ENCODE measurements around the gene SMIM22. TPM values are rescaled to one million over a fixed set of nuclear protein-coding genes. Genes with fewer than 3 reads are reported as not detected.
A peak's percentile ranks its signal among the peaks of the same experiment; 100 is the strongest.

Gene SMIM22
- total and polyA plus RNA-seq, 4 donors: 26.8 to 324 (median 97.0) TPM

- TF ChIP-seq CTCF (IDR thresholded peaks at IDR 0.05; ENCODE audit: control extremely low read depth, extremely low read depth): no peak
- Histone ChIP-seq H3K27me3 (ENCODE audit: control insufficient read depth in 3 of 3, insufficient read depth in 3 of 3, low read length in 2 of 3) (no peaks in the 10 kb centered on the region), H3K4me1 (ENCODE audit: control insufficient read depth in 5 of 5, insufficient read depth in 5 of 5, low read length in 5 of 5) (peaks cover 0 to 20% (median 4%) of the 10 kb centered on the region in 5 donors), H3K4me3 (peak within 1 kb of the TSS; percentile 99), H3K9ac (ENCODE audit: insufficient read depth in 1 of 2, low read length in 2 of 2) (peak within 1 kb of the TSS; percentile 79 to 83), H3K9me3 (ENCODE audit: control insufficient read depth in 4 of 4, insufficient read depth in 3 of 4, low read length in 3 of 4) (no peaks in the 10 kb centered on the region), H3K27ac (ENCODE audit: low read depth in 1 of 2, low read length in 1 of 2) (peak within 1 kb of the TSS; percentile 91 to 93), H3K36me3 (ENCODE audit: control insufficient read depth in 4 of 4, insufficient read depth in 4 of 4, low read length in 4 of 4) (peaks cover 0 to 24% (median 10%) of the 10 kb centered on the region in 4 donors)
- DNase-seq: peak; percentile 97 to 99 (median 98)
- ATAC-seq (ENCODE audit: insufficient read depth, low FRiP score): peak; percentile 90
- 2 to 4% methylated on average over 65 to 72 of the region's 72 CpGs for WGBS, 2 donors
These were observed 28.1 kb upstream of the SMIM22 start, which contains the start of gene ZNF500 for GRCh38 chr16:4766875-4767628. Gene ZNF500 (minus strand): TSS chr16:4767162. CDS start chr16:4765978, 1,184 bp downstream.

DNA sequence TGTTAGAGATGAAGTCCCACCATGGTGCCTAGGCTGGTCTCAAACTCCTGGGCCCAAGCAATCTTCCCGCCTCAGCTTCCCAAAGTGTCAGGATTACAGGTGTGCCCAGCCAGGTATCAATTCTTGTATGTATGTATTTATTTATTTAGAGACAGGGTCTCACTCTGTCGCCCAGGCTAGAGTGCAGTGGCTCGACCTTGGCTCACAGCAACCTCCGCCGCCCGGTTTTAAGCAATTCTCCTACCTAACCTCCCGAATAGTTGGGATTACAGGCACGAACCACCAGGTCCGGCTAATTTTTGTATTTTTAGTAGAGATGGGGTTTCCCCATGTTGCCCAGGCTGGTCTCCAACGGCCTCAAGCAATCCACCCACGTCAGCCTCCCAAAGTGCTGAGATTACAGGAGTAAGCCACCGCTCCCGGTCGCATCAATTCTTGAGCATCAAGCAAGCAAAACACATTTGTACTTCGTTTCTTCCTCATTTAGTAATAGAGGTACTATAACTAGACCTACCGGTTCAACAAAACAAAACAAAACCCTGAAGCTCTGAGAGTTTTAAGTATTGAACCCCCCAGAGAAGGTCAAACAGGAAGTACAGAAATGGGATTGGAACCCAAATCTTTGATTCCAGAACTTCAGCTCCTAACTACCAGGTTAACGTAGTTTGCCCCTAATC lies 27.2 kb upstream of the SMIM22 start:
- peaks cover 0 to 15% (median 6%) of the 10 kb centered on the region in 4 donors for H3K36me3 ChIP-seq (ENCODE audit: control insufficient read depth in 4 of 4, insufficient read depth in 4 of 4, low read length in 4 of 4)
- DNase-seq (no peak), ATAC-seq (ENCODE audit: insufficient read depth, low FRiP score) (no peak)
- no peaks in the 10 kb centered on the region for H3K27me3 ChIP-seq (ENCODE audit: control insufficient read depth in 3 of 3, insufficient read depth in 3 of 3, low read length in 2 of 3)
- H3K4me3 ChIP-seq: peak overlapping the region; percentile 2
- peaks cover 0 to 20% (median 4%) of the 10 kb centered on the region in 5 donors for H3K4me1 ChIP-seq (ENCODE audit: control insufficient read depth in 5 of 5, insufficient read depth in 5 of 5, low read length in 5 of 5)
- no peaks in the 10 kb centered on the region for H3K9me3 ChIP-seq (ENCODE audit: control insufficient read depth in 4 of 4, insufficient read depth in 3 of 4, low read length in 3 of 4)
- peak overlapping the region; percentile 91 to 93 for H3K27ac ChIP-seq (ENCODE audit: low read depth in 1 of 2, low read length in 1 of 2)
- no peak for TF ChIP-seq CTCF (IDR thresholded peaks at IDR 0.05; ENCODE audit: control extremely low read depth, extremely low read depth)
- H3K9ac ChIP-seq (ENCODE audit: insufficient read depth in 1 of 2, low read length in 2 of 2): peak overlapping the region in 1 of 2 donors; percentile 88
- 39 to 50% methylated on average over 17 of the region's 17 CpGs for WGBS, 2 donors

DNA sequence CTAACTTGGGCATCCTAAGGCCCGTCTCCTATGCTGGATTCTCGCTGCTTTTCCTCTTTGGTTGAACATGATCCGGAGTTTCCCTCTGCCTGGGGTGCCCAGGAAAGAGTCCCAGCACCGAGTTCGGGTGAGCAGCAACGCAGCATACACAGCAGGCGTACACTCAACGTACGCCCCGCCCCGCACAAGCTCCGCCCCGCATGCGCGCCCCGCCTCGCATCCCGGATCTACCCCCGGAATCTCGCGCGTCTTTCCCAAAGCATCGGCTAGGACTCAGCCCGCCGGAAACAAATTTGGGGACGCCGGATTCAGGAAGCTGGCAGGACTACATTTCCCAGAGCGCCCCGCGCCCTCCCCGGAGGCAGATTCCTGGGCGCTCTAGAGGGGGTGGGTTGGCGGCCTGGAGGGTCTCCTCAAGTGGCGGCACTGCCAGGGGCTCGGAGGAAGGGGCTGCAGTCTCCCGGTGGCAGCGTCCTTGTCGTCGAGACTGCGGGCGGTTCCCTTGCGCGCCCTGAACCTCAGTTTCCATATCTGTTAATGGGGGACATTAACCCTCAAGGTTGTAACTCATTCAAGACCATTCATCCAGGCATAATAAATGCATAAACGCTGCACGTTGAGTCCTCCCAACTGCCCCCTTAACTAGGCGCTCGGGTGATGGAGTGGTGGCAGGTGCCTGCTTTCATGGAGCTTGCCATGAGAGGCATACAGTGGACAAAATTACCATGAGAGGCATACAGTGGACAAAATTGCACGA lies 26.4 kb upstream of the SMIM22 start:
- H3K4me1 ChIP-seq (ENCODE audit: control insufficient read depth in 5 of 5, insufficient read depth in 5 of 5, low read length in 5 of 5): peaks cover 0 to 20% (median 4%) of the 10 kb centered on the region in 5 donors
- DNase-seq (peak; percentile 97 to 98 (median 98)), ATAC-seq (ENCODE audit: insufficient read depth, low FRiP score) (peak; percentile 97)
- peak overlapping the region; percentile 91 to 93 for H3K27ac ChIP-seq (ENCODE audit: low read depth in 1 of 2, low read length in 1 of 2)
- peaks cover 0 to 10% (median 4%) of the 10 kb centered on the region in 4 donors for H3K36me3 ChIP-seq (ENCODE audit: control insufficient read depth in 4 of 4, insufficient read depth in 4 of 4, low read length in 4 of 4)
- H3K27me3 ChIP-seq (ENCODE audit: control insufficient read depth in 3 of 3, insufficient read depth in 3 of 3, low read length in 2 of 3): no peaks in the 10 kb centered on the region
- no peaks in the 10 kb centered on the region for H3K9me3 ChIP-seq (ENCODE audit: control insufficient read depth in 4 of 4, insufficient read depth in 3 of 4, low read length in 3 of 4)
- H3K9ac ChIP-seq (ENCODE audit: insufficient read depth in 1 of 2, low read length in 2 of 2): peak overlapping the region in 1 of 2 donors; percentile 88
- no peak for TF ChIP-seq CTCF (IDR thresholded peaks at IDR 0.05; ENCODE audit: control extremely low read depth, extremely low read depth)
- H3K4me3 ChIP-seq: peak overlapping the region; percentile 72
- WGBS, 2 donors: 5 to 7% methylated on average over 48 of the region's 48 CpGs

Measured in lung (tissue), 12 donors.